ENCODE measurements around the gene CRHR1.

The CRHR1 gene

DNA sequence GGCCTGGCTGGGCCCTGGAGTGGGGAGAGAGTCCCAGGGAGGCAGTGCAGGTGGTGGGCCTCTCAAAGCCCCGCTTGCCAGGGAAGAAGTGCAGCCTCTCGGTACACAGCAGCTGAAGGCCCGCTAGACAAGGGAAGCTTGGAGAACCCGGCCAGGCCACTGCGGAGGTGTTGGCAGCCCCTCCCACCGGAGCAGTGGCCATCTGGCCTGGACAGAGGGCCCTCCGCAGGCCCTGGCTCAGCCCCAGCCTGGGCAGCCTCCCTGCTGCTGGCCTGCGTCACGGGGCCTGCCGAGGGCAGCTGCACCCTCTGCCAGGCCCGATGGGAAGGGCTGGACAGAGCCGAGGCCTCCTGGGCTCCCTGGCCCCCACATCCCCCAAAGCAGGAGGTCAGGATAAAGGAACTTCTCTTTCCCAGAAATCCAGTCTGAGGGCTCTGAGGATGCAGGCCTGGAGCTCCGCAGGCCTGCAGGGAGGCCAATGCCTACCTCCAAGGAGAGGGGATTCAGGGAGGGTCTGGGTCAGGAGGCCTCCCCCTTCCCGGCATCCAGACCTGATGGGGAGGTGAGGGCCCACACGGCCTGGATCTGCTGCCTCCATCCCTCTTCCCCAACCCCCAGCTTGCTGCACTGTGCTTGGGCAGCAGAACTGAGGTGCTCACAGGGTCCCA, 64.9 kb downstream of the CRHR1 start:
- H3K4me1 Mint-ChIP-seq: no peaks in the 10 kb centered on the region
- H3K36me3 Mint-ChIP-seq (ENCODE audit: low read depth): no peaks in the 10 kb centered on the region
- TF ChIP-seq, protein P1, sequence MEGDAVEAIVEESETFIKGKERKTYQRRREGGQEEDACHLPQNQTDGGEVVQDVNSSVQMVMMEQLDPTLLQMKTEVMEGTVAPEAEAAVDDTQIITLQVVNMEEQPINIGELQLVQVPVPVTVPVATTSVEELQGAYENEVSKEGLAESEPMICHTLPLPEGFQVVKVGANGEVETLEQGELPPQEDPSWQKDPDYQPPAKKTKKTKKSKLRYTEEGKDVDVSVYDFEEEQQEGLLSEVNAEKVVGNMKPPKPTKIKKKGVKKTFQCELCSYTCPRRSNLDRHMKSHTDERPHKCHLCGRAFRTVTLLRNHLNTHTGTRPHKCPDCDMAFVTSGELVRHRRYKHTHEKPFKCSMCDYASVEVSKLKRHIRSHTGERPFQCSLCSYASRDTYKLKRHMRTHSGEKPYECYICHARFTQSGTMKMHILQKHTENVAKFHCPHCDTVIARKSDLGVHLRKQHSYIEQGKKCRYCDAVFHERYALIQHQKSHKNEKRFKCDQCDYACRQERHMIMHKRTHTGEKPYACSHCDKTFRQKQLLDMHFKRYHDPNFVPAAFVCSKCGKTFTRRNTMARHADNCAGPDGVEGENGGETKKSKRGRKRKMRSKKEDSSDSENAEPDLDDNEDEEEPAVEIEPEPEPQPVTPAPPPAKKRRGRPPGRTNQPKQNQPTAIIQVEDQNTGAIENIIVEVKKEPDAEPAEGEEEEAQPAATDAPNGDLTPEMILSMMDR (IDR thresholded peaks at IDR 0.05): no peak
- H3K4me3 Mint-ChIP-seq: no peak overlapping the region
- H3K9me3 Mint-ChIP-seq: no peaks in the 10 kb centered on the region
- peaks cover 28% of the 10 kb centered on the region for H3K27me3 Mint-ChIP-seq (ENCODE audit: low read depth, poor library complexity)
- no peak for DNase-seq
- H3K27ac Mint-ChIP-seq: no peak overlapping the region

DNA sequence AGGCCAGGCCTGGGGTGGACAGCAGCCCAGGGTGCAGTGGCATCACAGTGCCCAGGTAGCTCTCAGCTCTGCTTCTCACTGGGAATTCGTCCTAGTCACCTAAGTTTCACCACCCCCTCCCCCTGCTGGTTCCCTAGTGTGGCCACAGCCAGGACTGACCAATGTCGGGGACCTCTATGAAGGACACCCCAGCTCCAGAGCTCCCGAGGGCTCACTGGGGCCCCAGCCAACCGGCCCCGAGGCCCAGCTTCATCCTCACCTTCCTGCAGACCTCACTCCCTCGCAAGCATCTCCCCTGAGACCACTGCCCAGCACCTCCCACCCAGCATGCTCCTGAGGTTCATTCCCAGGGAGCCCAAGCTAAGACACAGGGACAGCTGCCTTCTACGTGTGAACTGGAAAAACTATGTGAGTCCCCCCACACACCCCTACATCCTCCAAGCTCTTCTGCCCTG, 65.4 kb downstream of the CRHR1 start:
- TF ChIP-seq, protein P1 (IDR thresholded peaks at IDR 0.05): no peak
- Mint-ChIP-seq H3K36me3 (ENCODE audit: low read depth) (no peaks in the 10 kb centered on the region), H3K27me3 (ENCODE audit: low read depth, poor library complexity) (peaks cover 34% of the 10 kb centered on the region), H3K4me3 (no peak overlapping the region), H3K27ac (no peak overlapping the region), H3K9me3 (no peaks in the 10 kb centered on the region), H3K4me1 (no peaks in the 10 kb centered on the region)
- DNase-seq: no peak

DNA sequence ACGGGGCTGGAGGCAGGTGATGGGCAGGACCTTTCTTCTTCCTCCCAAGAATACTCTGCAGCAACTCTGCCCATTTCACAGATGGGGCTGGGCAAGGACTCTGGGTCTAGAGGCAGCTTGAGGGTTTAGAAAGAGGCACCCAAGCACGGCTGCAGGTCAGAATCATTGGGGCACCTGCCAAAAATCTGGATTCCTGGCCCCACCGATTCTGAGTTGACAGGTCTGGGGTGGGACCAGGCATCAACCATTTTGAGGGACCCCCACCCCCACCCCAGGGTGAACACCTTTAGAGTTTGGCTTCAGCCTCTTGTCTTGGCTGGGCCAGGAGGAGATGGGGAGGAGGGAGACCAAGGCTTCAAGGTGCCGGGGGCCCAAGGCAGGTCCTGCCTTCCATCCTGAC, 65.9 kb downstream of the CRHR1 start:
- peaks cover 37% of the 10 kb centered on the region for H3K27me3 Mint-ChIP-seq (ENCODE audit: low read depth, poor library complexity)
- H3K36me3 Mint-ChIP-seq (ENCODE audit: low read depth): no peaks in the 10 kb centered on the region
- no peak overlapping the region for H3K4me3 Mint-ChIP-seq
- H3K9me3 Mint-ChIP-seq: no peaks in the 10 kb centered on the region
- no peak overlapping the region for H3K27ac Mint-ChIP-seq
- no peaks in the 10 kb centered on the region for H3K4me1 Mint-ChIP-seq
- TF ChIP-seq, protein P1 (IDR thresholded peaks at IDR 0.05): no peak
- no peak for DNase-seq

DNA sequence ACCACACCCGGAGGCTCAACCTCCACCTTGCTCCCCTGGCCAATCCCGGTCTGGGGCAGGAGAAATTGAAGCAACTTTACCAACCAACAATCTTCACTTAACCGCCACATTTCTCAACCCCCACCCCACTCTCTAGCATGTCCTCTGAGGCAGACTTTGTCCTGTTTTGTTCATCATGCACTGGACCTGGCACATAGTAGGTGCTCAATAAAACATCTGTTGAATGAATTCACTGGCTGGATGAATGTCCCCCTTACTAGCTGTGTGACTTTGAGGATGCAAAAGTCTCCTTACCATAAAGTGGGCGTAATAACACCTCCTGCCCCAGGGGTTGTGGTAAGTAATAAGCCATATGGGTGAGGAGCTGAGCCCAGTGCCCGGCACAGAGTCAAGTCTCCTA, 66.3 kb downstream of the CRHR1 start:
- DNase-seq: no peak
- TF ChIP-seq, protein P1 (IDR thresholded peaks at IDR 0.05): no peak
- H3K27ac Mint-ChIP-seq: no peak overlapping the region
- H3K9me3 Mint-ChIP-seq: no peaks in the 10 kb centered on the region
- no peak overlapping the region for H3K4me3 Mint-ChIP-seq
- H3K4me1 Mint-ChIP-seq: no peaks in the 10 kb centered on the region
- peaks cover 37% of the 10 kb centered on the region for H3K27me3 Mint-ChIP-seq (ENCODE audit: low read depth, poor library complexity)
- H3K36me3 Mint-ChIP-seq (ENCODE audit: low read depth): no peaks in the 10 kb centered on the region

DNA sequence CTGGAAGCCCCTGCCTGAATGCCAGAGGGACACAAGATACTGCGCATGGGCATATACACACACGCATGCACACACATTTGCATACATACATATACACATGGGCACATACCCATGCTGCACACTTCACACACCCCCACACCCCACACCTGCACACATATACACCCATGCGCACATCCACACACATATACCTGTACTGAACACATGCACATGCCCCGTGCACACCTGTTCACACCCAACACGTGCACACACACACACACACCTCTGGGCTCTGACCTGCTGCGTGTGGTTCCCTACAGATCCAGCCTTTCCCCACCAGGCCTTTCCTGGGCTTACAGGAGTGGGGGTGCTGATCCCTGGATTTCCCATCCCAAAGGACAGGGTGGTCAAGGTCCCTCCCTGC, 66.9 kb downstream of the CRHR1 start:
- Mint-ChIP-seq H3K27ac (no peak overlapping the region), H3K36me3 (ENCODE audit: low read depth) (no peaks in the 10 kb centered on the region)

More for the DNA sequence above, 66.9 kb downstream of the CRHR1 start:
- Mint-ChIP-seq H3K27me3 (ENCODE audit: low read depth, poor library complexity) (peaks cover 37% of the 10 kb centered on the region), H3K4me3 (no peak overlapping the region), H3K4me1 (no peaks in the 10 kb centered on the region), H3K9me3 (no peaks in the 10 kb centered on the region)
- TF ChIP-seq, protein P1 (IDR thresholded peaks at IDR 0.05): no peak
- no peak for DNase-seq
